ENCODE data around the gene MSX1. TPM values are rescaled to one million over a fixed set of nuclear protein-coding genes. Genes with fewer than 3 reads are reported as not detected.

Gene MSX1
- 14.8 and 21.0 TPM in 2 replicates for total RNA-seq

GRCh38 chr4:4859325-4859798, at the start of gene MSX1:
Gene MSX1, plus strand, starts transcription at chr4:4859665. Its CDS starts 235 bp downstream, at chr4:4859900.

Other genes with a start within 250 kb of the MSX1 start
- gene CYTL1, start 159.8 kb downstream of the MSX1 start, total RNA-seq, result 118 and 121 TPM in 2 replicates
- 13.7 and 15.4 TPM in 2 replicates for gene STK32B, start 191.8 kb downstream of the MSX1 start, total RNA-seq